KMS-11 (cell line): Measurements from ENCODE around the gene RFXAP.

ENCODE experiments used
- H2AFZ ChIP-seq: fragments of 200-600 bp; sonication (generic); 2 replicates; pipeline ENCODE4 v1.6.1; 2016; ENCODE audit warnings: antibody characterized with exemption, mixed run types, low read depth
- H3K27ac ChIP-seq: fragments of 200-600 bp; sonication (generic); 2 replicates; pipeline ENCODE4 v1.6.1; 2016; ENCODE audit warnings: mild to moderate bottlenecking, mixed run types
- H3K27me3 ChIP-seq: fragments of 200-600 bp; sonication (generic); 2 replicates; pipeline ENCODE4 v1.6.1; 2017; ENCODE audit warnings: mild to moderate bottlenecking, low read depth, mixed run types, moderate library complexity; ENCODE audit not compliant: insufficient read depth
- H3K36me3 ChIP-seq: fragments of 200-600 bp; sonication (generic); 2 replicates; pipeline ENCODE4 v1.6.1; 2017; ENCODE audit warnings: mild to moderate bottlenecking, mixed run types; ENCODE audit not compliant: insufficient read depth
- H3K4me1 ChIP-seq: fragments of 200-600 bp; sonication (generic); 2 replicates; pipeline ENCODE4 v1.6.1; 2016; ENCODE audit warnings: mild to moderate bottlenecking, low read depth, mixed run types; ENCODE audit not compliant: poor library complexity, severe bottlenecking
- H3K4me2 ChIP-seq: fragments of 200-600 bp; sonication (generic); 2 replicates; pipeline ENCODE4 v1.7.0; 2016; ENCODE audit warnings: mild to moderate bottlenecking, mixed run types
- H3K4me3 ChIP-seq: fragments of 200-600 bp; sonication (generic); IDR thresholded peaks from 2 replicates; pipeline ENCODE4 v1.6.1; 2017; ENCODE audit warnings: low read depth, low read length, mixed read lengths; ENCODE audit not compliant: insufficient read depth
- H3K79me2 ChIP-seq: fragments of 200-600 bp; sonication (generic); 2 replicates; pipeline ENCODE4 v1.6.1; 2016; ENCODE audit warnings: low read depth, mixed run types; ENCODE audit not compliant: insufficient read depth
- H3K9ac ChIP-seq: fragments of 200-600 bp; sonication (generic); 2 replicates; pipeline ENCODE4 v1.6.1; 2016; ENCODE audit warnings: mild to moderate bottlenecking, mixed run types
- H4K20me1 ChIP-seq: fragments of 200-600 bp; sonication (generic); 2 replicates; pipeline ENCODE4 v1.6.1; 2016; ENCODE audit warnings: mild to moderate bottlenecking, mixed run types; ENCODE audit not compliant: insufficient read depth
- CTCF ChIP-seq: fragments of 200-600 bp; sonication (generic); conservative IDR thresholded peaks from 2 replicates; pipeline ENCODE4 v1.6.1; 2017; ENCODE audit warnings: low read depth, mild to moderate bottlenecking, antibody characterized with exemption, low read length, moderate library complexity, mixed read lengths

RFXAP gene

GRCh38 chr13:36806102-36806501 lies 12.9 kb upstream of the RFXAP start:
- Histone ChIP-seq H2AFZ (no peak overlapping the region), H3K4me2 (no peak overlapping the region)

GRCh38 chr13:36807616-36808015 lies 11.4 kb upstream of the RFXAP start:
- H4K20me1 ChIP-seq = no peaks in the 10 kb centered on the region
- no peak overlapping the region for H3K4me3 ChIP-seq
- TF ChIP-seq CTCF = no peak
- H3K36me3 ChIP-seq = no peaks in the 10 kb centered on the region
- H3K4me1 ChIP-seq = no peaks in the 10 kb centered on the region
- no peak overlapping the region for H3K9ac ChIP-seq
- H3K27me3 ChIP-seq = no peaks in the 10 kb centered on the region
- no peaks in the 10 kb centered on the region for H3K79me2 ChIP-seq
- no peak overlapping the region for H2AFZ ChIP-seq
- no peak overlapping the region for H3K27ac ChIP-seq
- H3K4me2 ChIP-seq = no peak overlapping the region

More at GRCh38 chr13:36806102-36806501, 12.9 kb upstream of the RFXAP start:
- H3K4me3 ChIP-seq = no peak overlapping the region
- no peak overlapping the region for H3K9ac ChIP-seq
- H3K36me3 ChIP-seq = no peaks in the 10 kb centered on the region
- H3K27me3 ChIP-seq = no peaks in the 10 kb centered on the region
- H3K79me2 ChIP-seq = no peaks in the 10 kb centered on the region
- H3K4me1 ChIP-seq = no peaks in the 10 kb centered on the region
- no peak overlapping the region for H3K27ac ChIP-seq
- TF ChIP-seq CTCF = no peak
- H4K20me1 ChIP-seq = no peaks in the 10 kb centered on the region

- no peaks in the 10 kb centered on the region for H3K27me3 ChIP-seq
- H3K4me3 ChIP-seq = no peak overlapping the region
- TF ChIP-seq CTCF = no peak
- H3K79me2 ChIP-seq = no peaks in the 10 kb centered on the region
- H3K36me3 ChIP-seq = no peaks in the 10 kb centered on the region
- no peak overlapping the region for H2AFZ ChIP-seq
- no peak overlapping the region for H3K27ac ChIP-seq
- peaks cover under 1% of the 10 kb centered on the region for H3K4me1 ChIP-seq
- H3K9ac ChIP-seq = no peak overlapping the region
- H4K20me1 ChIP-seq = no peaks in the 10 kb centered on the region
- no peak overlapping the region for H3K4me2 ChIP-seq
These were observed 5.8 kb upstream of the RFXAP start for GRCh38 chr13:36813225-36813624.

- Histone ChIP-seq H3K9ac (no peak overlapping the region), H3K36me3 (no peaks in the 10 kb centered on the region), H4K20me1 (no peaks in the 10 kb centered on the region), H3K27ac (no peak overlapping the region), H3K4me1 (peaks cover 4% of the 10 kb centered on the region), H3K4me3 (no peak overlapping the region), H2AFZ (no peak overlapping the region), H3K27me3 (no peaks in the 10 kb centered on the region), H3K4me2 (no peak overlapping the region), H3K79me2 (no peaks in the 10 kb centered on the region)
- TF ChIP-seq CTCF = no peak
These were observed 4.6 kb upstream of the RFXAP start for GRCh38 chr13:36814465-36814864.
